Hepatocyte (in vitro differentiated cells): ENCODE results near the gene FNDC1.

ENCODE experiments used
- EZH2phosphoT487 ChIP-seq: fragments of 200-600 bp; sonication (generic); IDR thresholded peaks from one replicate; pipeline ENCODE4 v1.6.1; 2018; ENCODE audit warnings: antibody characterized with exemption, mild to moderate bottlenecking, low read depth, moderate library complexity; ENCODE audit not compliant: unreplicated experiment, severe bottlenecking
- TF ChIP-seq, protein P1 (sequence below): fragments of 200-600 bp; sonication (generic); IDR thresholded peaks from 2 replicates; pipeline ENCODE4 v1.5.1; 2016; ENCODE audit warnings: antibody characterized with exemption, mild to moderate bottlenecking; ENCODE audit not compliant: poor library complexity

DNA sequence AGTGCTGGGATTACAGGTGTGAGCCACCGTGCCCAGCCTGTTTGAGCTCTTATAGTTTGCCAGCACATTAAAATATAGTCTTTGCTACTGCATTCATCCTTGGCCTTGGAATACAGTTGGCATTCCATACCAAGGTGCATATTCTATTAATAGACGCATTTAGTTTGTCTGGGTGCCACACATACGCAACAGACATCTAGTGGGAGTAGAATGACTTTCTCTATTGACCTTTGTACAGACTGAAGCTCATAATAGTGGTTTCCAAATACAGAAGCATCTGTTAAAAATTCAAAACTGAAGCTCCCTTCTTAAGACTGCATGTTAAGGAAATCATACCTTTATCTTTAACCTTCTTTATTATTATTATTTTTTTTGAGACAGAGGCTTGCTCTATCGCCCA, 46.7 kb upstream of the FNDC1 start:
- TF ChIP-seq, protein P1, sequence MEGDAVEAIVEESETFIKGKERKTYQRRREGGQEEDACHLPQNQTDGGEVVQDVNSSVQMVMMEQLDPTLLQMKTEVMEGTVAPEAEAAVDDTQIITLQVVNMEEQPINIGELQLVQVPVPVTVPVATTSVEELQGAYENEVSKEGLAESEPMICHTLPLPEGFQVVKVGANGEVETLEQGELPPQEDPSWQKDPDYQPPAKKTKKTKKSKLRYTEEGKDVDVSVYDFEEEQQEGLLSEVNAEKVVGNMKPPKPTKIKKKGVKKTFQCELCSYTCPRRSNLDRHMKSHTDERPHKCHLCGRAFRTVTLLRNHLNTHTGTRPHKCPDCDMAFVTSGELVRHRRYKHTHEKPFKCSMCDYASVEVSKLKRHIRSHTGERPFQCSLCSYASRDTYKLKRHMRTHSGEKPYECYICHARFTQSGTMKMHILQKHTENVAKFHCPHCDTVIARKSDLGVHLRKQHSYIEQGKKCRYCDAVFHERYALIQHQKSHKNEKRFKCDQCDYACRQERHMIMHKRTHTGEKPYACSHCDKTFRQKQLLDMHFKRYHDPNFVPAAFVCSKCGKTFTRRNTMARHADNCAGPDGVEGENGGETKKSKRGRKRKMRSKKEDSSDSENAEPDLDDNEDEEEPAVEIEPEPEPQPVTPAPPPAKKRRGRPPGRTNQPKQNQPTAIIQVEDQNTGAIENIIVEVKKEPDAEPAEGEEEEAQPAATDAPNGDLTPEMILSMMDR, result no peak
- no peak for TF ChIP-seq EZH2phosphoT487
